Choroid plexus epithelial cell (primary cell): ENCODE measurements around the gene PPM1H.
A peak's percentile ranks its signal among the peaks of the same experiment; 100 is the strongest.

Experiments used
- DNase-seq: peaks from one replicate; pipeline ENCODE4 v3.0.0-alpha.2; 2010; ENCODE audit warnings: low read depth
- H3K4me3 ChIP-seq: 2 replicates; pipeline ENCODE4 v1.5.1; 2011; ENCODE audit warnings: low read depth, mild to moderate bottlenecking, control low read depth, low read length, moderate library complexity
- TF ChIP-seq, protein P1 (sequence below): conservative IDR thresholded peaks from 2 replicates; pipeline ENCODE4 v1.5.1; 2011; ENCODE audit warnings: low read depth, mild to moderate bottlenecking, control low read depth, inconsistent platforms, low read length, moderate library complexity

The PPM1H gene

DNA sequence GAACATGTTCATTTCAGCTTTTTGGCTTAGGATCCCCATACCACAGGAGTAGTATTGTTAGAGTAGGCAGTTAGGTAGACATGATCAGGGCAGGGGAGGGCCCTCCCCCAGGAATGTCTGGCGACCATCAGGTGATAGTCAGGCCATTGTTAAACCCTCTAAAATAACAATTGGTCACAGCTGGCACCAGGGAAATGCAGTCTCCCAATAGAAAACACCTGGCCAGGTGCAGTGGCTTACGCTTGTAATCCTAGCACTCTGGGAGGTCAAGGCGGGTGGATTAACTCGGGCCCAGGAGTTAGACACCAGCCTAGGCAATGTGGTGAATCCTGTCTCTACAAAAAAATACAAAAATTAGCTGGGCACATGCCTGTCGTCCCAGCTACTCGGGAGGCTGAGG is 281.2 kb downstream of the PPM1H start:
- no peak for DNase-seq
- no peak overlapping the region for H3K4me3 ChIP-seq
- TF ChIP-seq, protein P1, sequence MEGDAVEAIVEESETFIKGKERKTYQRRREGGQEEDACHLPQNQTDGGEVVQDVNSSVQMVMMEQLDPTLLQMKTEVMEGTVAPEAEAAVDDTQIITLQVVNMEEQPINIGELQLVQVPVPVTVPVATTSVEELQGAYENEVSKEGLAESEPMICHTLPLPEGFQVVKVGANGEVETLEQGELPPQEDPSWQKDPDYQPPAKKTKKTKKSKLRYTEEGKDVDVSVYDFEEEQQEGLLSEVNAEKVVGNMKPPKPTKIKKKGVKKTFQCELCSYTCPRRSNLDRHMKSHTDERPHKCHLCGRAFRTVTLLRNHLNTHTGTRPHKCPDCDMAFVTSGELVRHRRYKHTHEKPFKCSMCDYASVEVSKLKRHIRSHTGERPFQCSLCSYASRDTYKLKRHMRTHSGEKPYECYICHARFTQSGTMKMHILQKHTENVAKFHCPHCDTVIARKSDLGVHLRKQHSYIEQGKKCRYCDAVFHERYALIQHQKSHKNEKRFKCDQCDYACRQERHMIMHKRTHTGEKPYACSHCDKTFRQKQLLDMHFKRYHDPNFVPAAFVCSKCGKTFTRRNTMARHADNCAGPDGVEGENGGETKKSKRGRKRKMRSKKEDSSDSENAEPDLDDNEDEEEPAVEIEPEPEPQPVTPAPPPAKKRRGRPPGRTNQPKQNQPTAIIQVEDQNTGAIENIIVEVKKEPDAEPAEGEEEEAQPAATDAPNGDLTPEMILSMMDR: no peak

DNA sequence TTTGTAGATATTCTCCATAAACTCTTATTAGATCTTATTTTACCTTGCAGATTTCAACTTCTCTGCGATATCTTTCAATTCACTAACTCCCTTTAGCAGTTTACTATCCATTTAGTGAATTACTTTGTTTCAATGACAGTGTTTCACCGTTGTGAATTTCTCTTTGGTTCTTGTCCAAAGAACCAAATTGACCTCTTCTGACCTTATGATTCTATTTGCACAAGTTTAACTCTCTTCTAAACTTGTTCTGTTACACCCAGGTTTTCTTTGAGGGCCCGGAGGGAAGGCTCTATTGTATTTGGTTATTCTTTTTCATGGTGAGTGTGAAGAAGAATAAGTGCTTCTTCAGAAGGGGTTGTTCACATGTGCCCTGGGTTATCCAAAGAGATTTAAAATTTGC is 281.6 kb downstream of the PPM1H start:
- no peak overlapping the region for H3K4me3 ChIP-seq
- TF ChIP-seq, protein P1: no peak
- no peak for DNase-seq

DNA sequence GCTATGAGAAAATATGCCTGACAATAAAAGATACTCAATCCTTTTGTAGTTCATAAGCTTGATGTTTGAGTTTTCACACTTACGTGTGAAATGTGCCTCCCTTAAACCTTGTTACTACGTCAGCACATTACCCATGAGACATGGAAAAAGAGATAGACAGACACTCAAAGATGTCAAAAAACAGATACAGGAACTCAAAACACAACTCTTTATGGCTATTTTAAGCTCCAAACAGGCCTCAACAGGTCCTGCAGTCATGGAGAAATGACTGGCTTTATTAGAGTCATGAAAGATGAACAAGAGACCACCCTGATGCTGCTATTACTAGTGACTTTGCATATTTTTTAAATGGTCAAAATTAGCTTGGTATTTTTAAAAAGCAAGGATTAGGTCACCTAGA is 283.8 kb downstream of the PPM1H start:
- no peak for DNase-seq
- H3K4me3 ChIP-seq: no peak overlapping the region
- TF ChIP-seq, protein P1: no peak

DNA sequence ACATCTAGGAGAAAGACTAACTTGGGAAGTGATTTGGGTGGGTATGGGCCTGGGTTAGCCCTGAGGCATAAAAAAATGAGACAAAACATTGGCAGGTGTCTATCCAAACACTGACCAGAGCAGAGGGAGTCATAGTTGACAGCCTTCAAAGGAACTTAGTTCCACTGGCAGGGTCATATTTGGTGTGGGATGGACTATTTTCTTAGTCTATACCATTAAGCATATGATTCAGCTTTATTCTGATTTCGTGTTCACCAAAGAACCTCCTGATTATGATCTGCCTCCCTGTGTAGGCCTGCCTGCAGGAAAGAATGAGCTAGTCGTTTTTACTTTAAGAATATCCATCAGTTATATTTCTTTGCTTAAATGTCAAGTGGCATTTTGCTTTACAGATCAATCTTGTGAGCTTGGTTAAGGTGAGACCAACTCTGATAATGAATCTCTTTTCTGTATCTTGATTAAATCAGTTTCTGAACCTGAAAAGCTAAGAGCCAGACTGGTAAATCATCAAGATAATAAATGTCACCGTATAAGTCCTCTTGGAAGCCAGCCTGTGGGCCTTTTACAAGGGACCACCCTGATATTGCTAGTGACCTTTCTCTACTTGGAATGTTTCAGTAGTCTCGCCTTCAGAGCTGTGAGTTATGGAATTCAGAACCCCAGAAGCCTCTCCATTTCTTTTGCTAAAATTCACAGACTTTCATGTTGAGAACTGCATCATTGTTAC is 285.4 kb downstream of the PPM1H start:
- no peak for DNase-seq
- TF ChIP-seq, protein P1: no peak
- H3K4me3 ChIP-seq: no peak overlapping the region

DNA sequence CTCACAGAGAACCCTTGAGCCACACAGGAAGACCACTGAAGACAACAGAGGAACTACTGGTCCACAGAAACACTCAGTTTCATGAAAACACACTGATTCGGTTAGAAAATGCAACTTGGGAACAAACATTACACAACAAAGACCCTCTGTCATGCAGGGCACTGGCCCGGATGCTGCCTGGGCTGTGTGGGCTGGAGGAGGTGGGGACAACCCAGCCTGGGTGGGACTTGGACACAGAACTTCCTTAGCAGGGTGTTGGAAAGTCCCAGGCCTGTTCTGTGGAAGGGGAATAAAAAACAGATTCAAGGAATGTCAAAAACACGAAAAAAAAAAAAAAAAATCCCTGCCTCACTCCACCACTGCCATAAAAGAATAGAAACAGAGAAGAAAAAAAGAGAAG is 287.4 kb downstream of the PPM1H start:
- peak; percentile 59 for DNase-seq
- no peak overlapping the region for H3K4me3 ChIP-seq
- TF ChIP-seq, protein P1: no peak

DNA sequence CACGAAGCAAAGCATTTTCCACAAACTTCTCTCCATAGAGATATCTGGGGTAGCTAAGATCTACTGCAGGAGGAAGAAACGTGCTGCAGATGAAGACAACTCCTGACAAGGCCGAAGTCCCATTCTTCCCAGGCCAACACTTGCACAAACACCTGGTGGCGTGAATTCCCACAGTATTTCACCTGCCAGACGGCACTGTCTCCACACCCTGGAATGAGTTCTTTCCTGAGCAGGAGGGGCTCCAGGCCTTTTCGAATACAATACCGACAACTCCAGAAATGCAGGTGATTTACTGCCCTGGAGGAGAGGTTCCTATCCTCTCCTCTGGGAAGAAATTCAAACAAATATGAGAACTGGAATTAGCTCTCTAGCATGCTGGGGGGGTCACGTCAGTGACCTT is 288.4 kb downstream of the PPM1H start:
- TF ChIP-seq, protein P1: no peak
- H3K4me3 ChIP-seq: no peak overlapping the region
- DNase-seq: no peak

DNA sequence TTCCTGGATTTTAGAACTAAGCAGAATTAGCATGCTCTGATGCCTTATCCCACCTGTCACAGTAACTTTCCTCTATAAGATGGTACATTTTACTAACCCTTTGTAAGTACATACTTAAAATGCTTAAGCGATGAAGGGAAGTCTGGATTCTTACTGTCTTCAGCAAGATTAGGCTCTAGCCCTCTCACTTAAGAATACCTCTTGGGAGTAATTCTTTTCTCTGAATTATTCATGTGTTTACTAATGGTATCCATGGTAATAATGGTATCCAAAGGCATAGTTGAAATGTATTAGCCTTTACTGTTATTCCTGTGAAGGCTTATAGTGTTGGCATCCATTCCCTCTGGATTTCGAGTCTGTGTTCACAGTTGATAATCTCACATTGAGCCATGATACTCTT is 291.5 kb downstream of the PPM1H start:
- H3K4me3 ChIP-seq: no peak overlapping the region
- DNase-seq: no peak
- TF ChIP-seq, protein P1: no peak
